ENCODE data around the gene DUSP10.

Gene DUSP10

GRCh38 chr1:221762121-221762520, 20.2 kb upstream of the DUSP10 start:
- no peak for DNase-seq

GRCh38 chr1:221761354-221762002, 19.6 kb upstream of the DUSP10 start:
- DNase-seq: no peak

DNA sequence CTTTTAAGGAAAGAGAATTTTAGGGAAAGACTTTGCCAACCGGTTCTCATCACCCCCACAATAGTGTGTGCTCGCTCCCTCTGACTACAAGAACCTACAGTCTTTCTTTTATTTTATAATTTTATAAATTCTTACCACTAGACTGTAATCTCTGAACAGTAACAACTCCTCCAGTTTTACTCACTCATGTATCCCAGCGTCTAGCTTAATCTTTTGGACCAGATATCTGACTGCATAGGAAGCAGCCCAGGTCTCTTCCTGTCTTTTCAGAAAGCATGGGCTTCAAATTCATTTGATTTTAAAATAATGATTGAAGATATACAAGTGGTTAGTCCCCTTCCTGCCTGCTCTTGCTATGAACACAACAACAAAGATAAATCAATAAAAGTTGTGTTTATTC, 19.0 kb upstream of the DUSP10 start:
- no peak for DNase-seq

DNA sequence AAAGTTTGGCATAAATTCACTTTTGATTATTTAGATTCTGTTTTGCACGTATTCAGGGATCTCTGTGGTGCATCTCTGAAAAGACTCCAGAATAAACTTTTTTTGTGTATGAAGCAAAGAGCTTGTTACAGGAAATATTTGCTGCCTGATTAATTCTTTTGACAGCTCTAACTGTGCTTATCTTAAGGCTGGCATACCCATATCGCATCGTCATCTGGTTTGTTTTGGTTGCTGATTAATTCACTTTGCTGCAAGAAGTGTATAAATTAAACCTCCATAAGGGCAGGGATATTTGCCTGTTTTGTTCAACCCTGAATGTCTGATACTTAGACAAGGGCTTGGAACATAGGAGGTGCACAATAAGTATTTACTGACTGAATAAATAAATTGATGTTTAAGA, 17.5 kb upstream of the DUSP10 start:
- no peak for DNase-seq

DNA sequence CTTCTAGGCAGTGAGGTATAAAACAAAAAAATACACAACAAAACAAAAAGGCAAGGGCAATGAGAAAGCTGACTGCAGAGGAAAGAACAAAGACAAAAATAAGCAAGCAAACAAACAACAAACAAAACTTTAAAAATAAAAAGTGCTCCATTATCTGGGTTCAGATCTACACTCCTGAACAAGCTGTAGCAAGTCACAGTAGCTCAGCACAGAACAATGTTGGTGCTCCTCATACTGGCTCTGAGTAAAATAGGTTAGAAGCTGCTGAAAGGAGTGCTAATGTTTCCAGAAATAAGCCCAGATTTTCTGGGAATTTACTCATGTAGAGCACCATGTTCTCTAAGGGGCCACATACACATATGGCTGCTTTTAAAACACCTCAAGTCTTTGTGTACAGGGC, 16.6 kb upstream of the DUSP10 start:
- no peak for DNase-seq

DNA sequence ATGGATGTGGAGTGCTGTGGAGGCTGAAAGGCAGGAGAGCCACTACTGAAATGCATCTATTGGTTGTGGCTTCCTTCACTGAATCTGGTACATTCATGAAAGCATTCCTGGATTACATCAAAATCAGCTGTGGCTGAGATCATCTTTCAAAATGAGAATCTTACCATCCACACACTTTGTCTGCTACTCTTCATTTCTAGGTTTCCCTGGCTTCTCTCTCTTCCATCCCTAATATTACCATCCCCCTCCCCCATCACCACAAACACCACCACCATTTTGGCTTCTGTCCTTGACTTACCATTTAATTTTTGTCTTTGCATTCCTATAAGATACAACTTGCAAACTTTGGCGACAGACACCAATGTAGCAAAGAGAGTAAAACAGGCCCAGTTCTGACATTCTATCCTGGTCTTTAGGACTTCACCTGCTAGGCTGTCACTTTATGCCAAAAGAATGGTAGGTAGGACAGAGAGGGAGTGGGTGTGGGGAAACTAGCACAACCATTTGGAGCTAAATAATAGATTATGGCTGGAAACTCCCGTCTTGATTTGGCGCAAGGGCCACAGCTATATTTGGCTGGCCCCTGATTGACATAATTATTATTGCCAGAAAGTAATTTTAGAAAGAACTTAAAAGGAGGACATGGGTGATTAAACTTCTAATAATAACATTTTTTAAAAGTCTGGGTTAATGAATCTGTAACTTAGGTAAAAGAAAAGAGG, 15.1 kb upstream of the DUSP10 start:
- no peak for DNase-seq

GRCh38 chr1:221753828-221754188, 11.9 kb upstream of the DUSP10 start:
- DNase-seq: no peak

- no peak for DNase-seq
Measured at GRCh38 chr1:221751226-221751887, 9.5 kb upstream of the DUSP10 start.

GRCh38 chr1:221748981-221749380, 7.1 kb upstream of the DUSP10 start:
- DNase-seq: no peak

DNA sequence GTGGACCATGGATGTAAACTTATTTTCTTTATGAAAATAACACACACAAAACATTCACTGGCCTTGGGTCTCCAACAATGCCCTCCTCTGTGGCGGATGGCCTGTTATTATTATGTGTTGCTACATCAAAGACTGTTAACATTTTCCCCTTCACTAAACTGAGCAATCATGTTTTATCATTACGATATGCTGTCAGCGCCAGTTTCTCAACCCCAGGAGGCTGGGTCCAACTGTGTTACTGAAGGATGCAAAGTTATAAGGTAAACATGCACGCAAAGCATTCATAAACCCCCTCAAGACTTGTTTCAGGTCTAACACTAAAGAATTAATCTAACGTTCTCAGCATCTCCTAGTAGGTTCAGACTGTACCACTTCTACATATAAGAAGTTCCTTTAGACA, 6.0 kb upstream of the DUSP10 start:
- no peak for DNase-seq

DNA sequence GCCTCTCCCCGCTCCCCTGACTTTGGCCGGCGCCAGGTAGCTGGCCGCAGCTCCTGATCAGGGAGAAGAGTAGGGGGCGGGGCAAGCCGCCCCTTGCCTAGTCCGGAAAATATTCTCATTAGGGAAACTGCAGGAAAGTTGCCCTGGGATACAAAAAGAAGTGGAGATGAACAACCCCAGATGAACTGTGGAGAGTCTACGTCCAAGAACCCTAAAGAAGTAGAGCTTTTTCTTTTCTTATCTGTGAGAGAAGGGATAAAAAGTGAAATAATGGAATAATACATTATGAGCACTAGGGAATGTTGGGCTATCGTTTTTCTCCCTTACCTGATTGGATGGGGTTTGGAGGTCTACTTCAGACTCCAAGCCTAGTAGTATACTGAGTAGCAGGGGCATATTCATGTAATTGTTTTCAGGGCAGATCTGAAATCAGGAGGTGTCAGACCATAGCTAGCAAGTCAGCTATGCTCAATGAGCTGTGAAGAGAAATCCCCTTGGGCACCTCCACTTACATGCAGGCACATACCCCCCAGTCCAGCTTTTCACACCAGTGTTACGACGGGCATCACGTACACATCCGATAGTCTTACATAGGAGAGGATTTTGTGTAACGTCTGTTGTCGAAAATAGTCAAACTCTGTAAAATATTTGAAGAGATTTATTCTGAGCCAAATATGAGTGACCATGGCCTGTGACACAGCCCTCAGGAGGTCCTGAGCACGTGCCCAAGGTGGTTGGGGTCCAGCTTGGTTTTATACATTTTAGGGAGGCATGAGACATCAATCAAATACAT, 1.7 kb upstream of the DUSP10 start:
- peak; percentile 31 for DNase-seq

- DNase-seq: peak; percentile 88
Measured at GRCh38 chr1:221742555-221743415, 896 bp upstream of the DUSP10 start.

DNA sequence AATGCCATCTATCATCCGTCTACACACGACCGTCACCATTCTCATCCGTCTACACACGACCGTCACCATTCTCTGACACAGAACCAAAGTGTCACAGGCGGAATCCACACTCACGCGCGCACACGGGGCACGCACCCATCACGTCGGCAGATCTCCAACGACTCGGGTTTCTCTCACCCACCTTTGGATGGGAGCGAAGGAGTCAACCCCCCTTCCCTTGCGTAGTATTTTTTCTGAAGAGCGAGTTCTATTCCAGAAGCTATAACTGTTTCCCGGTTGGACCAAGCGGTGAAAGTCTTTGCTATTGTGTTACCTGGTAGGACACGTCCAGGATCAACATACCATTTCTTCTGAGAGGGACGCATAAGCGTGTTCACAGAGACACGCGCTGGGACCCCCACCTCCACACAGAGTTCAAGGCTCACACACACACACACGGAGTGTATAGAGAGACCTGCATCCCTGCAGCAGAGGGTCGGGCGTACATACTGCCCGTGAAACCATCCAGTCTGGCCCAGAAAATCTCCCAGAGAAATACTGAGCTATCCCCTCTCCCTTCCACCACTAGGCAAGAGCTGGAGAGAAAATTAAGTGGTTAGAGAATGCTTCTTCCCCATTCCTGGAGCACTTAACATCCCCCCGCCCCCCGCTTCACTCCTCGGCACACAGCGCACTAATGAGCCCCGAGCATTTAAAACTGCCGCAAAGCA, 741 bp downstream of the DUSP10 start:
- peak; percentile 12 for DNase-seq

GRCh38 chr1:221740369-221740992, 1.4 kb downstream of the DUSP10 start:
- no peak for DNase-seq

- no peak for DNase-seq
Measured at GRCh38 chr1:221739677-221740025, 2.2 kb downstream of the DUSP10 start.

DNA sequence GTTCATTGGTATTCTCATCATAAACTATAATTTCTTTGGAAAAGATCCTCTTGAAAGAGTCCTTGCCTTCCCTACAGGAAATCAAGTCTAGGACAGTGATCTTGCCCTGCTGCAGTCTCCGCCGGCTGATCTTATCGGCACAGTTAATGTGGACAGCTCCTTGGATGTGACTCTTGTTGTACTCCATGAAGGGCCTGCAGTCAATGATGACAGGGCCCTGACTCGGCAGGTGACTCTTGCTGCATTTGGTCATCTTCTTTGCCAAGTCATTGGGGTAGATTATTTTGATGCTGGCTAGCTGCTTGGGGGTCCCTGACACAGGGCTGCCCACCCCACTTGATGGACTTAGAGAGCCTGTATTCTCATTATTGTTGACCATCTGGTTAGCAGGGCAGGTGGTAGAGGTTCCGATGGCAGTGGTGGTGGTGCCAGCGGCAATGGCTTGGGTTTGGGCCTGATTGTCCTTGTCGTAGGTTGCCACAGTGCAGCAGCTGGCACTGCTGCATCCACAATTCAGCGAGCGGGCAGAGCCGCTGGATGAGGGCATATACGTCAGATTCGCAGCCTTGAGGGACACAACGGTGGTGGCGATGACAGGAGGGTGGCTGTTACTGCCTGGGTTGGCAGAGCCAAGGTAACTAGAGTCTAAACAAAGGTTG, 2.7 kb downstream of the DUSP10 start:
- no peak for DNase-seq

DNA sequence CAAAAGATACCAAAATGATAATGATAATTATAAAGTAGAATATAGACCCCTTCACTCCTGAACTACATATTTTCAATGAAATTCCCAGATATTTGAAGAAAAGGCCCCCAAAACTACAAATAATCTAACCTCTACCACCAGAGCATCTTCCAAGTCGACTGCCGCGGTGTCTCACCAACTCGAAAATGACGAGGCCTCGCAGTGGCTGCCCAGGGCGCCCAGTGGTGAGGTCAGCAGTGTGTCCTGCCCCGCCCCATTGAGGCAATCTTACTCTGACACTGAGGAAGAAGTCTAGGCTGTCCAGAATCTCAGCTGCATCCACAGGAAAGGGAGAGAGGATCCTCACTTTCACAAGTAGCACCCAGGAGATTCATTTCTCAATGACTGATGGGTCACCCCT, 5.2 kb downstream of the DUSP10 start:
- no peak for DNase-seq

- no peak for DNase-seq
Measured at GRCh38 chr1:221735999-221736398, 5.9 kb downstream of the DUSP10 start.

- no peak for DNase-seq
Measured at GRCh38 chr1:221734187-221734586, 7.7 kb downstream of the DUSP10 start.

DNA sequence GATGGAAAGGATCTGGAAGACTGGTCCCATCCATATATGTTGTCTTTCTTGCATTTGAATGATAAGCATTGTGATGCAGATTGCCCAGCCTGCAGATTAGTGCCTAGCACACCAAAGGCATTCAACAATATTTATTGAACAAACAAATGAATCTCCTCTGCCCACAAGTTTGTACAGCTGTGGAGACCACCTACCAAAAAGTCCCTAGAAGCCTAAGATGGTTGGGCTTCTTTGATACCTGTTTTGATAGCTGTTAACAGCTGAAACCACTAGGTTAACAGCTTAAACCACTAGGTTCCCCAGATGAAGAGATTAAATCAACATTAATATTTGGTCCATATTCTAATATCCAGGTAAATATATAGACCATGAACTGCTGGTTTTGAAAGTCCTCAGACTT, 9.8 kb downstream of the DUSP10 start:
- no peak for DNase-seq

DNA sequence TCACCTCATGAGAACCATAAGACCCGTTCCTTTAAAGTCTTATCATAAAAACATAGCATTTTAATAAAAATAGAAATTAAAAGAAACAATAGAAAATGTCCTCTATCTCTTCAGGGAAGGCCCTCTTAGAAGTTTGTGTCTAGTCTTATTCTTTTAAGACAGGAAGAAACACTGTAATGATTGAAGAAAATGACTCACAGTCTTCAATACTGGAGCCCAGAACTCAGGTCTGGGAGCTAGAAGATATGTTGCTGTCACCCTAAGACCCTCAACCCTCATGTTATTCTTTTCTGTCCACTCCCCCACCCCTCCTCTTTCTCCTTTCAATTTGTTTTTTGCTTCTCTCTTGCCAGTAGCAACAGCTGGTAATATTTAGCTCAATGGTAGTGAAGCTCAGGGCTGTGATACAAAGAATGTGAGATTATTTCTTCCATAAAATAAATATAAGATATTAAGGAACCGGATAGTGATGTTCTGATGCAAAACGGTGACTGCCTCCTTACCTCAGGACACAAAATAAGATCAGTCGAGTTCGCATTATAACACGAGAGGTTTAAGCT, 12.0 kb downstream of the DUSP10 start:
- DNase-seq: no peak
